DMS53 (cell line): ENCODE data around the gene ZBTB4.

Experiments
- DNase-seq: peaks from one replicate; lab custom pipeline; 2025; lab: John Stamatoyannopoulos, UW

ZBTB4 gene

DNA sequence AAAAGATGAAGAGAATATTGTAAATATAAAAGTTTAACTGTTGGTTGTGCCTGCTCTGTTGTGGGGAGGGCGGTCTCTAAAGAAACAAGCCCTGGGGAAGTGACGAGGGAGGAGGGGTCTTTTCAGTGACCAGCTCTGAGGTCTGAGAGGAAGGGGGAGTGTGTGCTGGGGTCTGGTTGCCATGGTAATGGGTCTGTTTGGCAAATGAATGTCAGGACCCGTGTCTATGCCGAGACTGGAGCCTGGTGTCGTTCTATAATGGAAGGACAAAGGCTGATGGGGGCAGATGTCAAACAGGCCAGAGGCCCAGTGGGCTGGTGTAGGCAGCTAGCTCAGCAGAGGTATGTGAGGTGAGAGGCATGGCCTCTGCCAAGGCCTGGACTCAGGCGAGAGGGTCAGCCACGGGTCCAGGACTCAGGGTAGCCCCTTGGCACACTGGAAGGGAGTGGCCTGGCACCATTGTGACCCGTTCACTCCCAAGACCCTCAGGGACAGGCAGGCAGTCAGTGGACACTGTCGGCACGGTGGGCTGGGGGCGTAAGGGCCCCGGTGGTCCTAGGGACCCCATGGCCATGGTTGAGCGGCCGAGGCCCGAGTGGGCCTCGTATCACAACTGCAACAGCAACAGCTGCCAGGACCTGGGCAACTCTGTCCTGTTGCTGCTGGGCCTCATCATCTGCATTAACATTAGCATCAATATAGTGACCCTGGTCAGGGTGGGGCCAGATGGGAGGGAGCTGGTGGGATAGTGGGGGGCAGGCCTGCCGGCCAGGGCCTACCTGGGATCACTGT, 59.4 kb downstream of the ZBTB4 start, which contains the start of gene SPEM1:
TSS of gene SPEM1 (plus strand) at position 506 of the 792 bp plus-strand sequence. CDS start at position 567, 61 bp downstream.
- no peak for DNase-seq

GRCh38 chr17:7418472-7419152, 60.8 kb downstream of the ZBTB4 start:
- DNase-seq, result no peak

DNA sequence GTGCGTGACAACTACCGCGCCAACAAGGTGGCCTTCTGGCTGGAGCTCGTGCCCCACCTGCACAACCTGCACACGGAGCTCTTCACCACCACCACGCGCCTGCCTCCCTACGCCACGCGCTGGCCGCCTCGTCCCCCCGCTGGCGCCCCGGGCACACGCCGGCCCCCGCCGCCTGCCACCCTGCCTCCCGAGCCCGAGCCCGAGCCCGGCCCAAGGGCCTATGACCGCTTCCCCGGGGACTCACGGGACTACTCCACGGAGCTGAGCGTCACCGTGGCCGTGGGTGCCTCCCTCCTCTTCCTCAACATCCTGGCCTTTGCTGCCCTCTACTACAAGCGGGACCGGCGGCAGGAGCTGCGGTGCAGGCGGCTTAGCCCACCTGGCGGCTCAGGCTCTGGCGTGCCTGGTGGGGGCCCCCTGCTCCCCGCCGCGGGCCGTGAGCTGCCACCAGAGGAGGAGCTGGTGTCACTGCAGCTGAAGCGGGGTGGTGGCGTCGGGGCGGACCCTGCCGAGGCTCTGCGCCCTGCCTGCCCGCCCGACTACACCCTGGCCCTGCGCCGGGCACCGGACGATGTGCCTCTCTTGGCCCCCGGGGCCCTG, 62.3 kb downstream of the ZBTB4 start:
- no peak for DNase-seq

GRCh38 chr17:7416323-7416722, 63.1 kb downstream of the ZBTB4 start:
- no peak for DNase-seq

DNA sequence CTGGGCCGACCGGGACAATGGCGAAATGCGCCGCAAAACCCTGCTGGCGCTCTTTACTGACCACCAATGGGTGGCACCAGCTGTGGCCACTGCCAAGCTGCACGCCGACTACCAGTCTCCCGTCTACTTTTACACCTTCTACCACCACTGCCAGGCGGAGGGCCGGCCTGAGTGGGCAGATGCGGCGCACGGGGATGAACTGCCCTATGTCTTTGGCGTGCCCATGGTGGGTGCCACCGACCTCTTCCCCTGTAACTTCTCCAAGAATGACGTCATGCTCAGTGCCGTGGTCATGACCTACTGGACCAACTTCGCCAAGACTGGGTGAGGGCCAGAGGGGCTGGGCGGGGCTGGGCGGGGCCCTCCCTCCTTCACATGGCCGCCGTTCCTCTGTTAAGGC, 63.6 kb downstream of the ZBTB4 start:
- DNase-seq, result no peak

DNA sequence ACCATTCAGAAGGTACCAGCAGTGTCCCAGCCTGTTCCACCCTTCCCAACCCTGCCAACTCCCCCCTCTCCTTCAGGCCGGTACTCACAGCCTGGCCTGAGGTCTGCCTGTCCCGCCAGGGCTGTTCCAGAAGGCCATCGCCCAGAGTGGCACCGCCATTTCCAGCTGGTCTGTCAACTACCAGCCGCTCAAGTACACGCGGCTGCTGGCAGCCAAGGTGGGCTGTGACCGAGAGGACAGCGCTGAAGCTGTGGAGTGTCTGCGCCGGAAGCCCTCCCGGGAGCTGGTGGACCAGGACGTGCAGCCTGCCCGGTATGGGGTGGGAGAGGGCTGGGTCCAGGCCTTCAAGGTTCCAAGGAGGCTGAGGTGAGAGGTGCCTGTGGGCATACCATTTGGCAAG, 64.6 kb downstream of the ZBTB4 start:
- no peak for DNase-seq

DNA sequence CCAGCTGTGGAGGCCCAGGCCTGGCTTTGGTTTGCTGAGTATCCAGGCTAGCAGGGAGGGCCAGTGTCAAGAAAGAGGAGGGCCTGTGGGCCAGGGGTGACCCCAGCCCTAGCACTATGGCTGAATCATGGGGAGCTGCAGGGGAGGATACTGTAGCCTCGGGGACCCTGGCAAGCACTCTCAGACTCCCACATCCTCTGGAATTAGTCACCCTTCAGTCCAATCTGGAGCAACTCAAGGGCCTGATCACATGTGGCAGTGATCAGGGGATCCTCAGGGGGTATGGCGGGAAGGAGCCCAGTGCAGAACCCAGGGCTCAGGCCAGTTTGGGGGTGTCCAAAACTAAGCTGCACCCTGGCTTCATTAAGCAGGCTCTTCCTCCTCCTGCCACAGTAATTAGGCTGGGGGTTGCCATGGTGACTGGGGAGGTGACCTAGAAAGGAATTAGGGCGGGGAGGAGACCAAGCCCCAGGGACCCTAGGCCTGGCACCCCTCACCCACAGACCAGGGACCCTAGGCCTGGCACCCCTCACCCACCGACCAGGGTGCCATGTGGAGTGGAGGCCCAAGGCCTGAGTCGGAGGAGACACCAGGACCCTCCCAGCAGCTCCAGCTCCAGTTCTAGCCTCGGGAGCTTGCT, 66.0 kb downstream of the ZBTB4 start:
- DNase-seq, result no peak

- no peak for DNase-seq
These were observed 68.0 kb downstream of the ZBTB4 start for GRCh38 chr17:7411427-7411750.

- DNase-seq, result no peak
These were observed 68.6 kb downstream of the ZBTB4 start for GRCh38 chr17:7410634-7411426.

- no peak for DNase-seq
These were observed 69.7 kb downstream of the ZBTB4 start for GRCh38 chr17:7409716-7410115.
